HG03196 (cell line): Measurements from ENCODE around the gene UBA6.
"Not testable (repeated sequence)": the region's sequence is repeated elsewhere in the genome, so short reads cannot be mapped to it uniquely, and the experiment has no call there.

ENCODE experiments used
- ATAC-seq: cut with Tn5 transposase; IDR thresholded peaks from one replicate; pipeline ENCODE4 v1.9.1; 2021; ENCODE audit not compliant: unreplicated experiment

Gene UBA6

GRCh38 chr4:67674098-67674497 lies 26.9 kb downstream of the UBA6 start:
- no peak for ATAC-seq

DNA sequence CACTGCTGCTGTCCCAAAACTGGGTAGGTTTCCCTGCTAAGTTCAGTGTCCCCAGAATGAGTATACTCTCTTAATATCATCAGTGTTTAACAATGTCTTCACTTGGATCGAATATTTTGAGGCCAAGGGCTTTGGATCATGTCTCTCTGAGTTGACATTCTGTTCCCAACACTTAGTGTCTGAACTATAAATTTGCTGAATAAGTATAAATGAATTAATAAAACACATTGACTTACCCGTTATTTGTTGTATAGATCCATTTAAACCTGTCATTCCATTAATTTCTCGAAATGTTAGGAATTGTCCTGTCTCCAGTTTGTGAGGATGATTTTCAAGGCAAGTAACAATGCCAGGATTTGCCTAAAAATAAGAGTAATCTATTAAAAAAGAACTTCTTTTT lies 32.6 kb downstream of the UBA6 start:
- ATAC-seq = no peak

- ATAC-seq = no peak
Observed at GRCh38 chr4:67660418-67660817, 40.5 kb downstream of the UBA6 start.

DNA sequence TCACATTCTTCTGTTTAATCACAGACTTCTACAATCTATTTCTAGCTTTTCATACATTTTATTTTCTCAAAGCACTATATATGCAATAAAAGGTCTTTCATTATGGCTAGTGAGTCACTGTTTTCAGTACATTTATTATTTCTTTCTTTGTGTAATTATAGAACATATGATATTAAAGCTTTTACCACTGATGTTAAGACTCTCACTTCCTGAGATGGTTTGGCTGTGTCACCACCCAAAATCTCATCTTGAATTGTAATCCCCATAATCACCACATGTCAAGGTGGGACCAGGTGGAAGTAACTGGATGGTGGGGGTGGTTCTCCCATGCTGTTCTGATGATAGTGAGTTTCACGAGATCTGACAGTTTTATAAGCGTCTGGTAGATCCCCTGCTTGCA lies 41.9 kb downstream of the UBA6 start:
- no peak for ATAC-seq

GRCh38 chr4:67658302-67658701 lies 42.7 kb downstream of the UBA6 start:
- ATAC-seq = no peak

GRCh38 chr4:67651536-67651935 lies 49.4 kb downstream of the UBA6 start:
- no peak for ATAC-seq

DNA sequence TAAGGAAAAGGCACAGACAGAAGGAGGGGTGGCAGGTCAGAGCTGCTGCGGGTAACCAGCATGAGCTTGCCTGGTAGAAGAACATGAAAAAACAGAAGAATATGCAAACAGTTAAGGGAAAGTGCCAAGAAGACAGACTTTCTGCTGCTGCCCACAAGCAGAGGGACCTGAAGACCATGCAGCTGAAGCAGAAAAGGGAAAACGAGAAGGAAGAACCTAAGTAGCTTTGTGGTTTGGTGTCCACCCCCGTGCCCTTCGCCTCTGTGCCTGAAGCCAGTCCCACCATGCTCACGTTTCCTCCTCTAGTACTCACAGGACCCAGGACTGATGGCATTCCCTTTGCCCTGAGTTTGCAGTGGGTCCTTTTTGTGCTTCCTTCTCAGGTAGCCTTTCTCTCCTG lies 62.8 kb downstream of the UBA6 start:
- no peak for ATAC-seq

GRCh38 chr4:67636978-67637377 lies 64.0 kb downstream of the UBA6 start:
- not testable (repeated sequence) for ATAC-seq

GRCh38 chr4:67635331-67635730 lies 65.6 kb downstream of the UBA6 start:
- no peak for ATAC-seq

DNA sequence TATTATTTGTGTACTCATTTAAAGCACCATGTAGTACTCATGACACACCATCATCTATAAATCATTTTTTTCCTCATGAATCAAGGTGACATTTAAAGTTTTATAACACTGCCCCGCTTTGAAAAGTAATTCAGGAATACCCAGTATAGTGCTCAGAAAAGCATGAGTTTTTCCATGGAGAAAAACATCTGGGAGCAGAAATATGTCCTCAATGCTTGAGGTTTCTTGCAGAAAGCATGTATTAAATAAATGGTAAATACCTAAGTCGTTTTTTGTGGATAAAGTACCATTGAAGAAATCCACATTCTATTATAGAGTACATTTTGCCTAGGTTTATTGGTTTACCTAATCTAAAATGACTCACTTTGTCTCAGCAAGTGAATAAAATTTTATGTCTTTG lies 66.2 kb downstream of the UBA6 start:
- ATAC-seq = no peak

- ATAC-seq = no peak
Observed at GRCh38 chr4:67632492-67632891, 68.5 kb downstream of the UBA6 start.

DNA sequence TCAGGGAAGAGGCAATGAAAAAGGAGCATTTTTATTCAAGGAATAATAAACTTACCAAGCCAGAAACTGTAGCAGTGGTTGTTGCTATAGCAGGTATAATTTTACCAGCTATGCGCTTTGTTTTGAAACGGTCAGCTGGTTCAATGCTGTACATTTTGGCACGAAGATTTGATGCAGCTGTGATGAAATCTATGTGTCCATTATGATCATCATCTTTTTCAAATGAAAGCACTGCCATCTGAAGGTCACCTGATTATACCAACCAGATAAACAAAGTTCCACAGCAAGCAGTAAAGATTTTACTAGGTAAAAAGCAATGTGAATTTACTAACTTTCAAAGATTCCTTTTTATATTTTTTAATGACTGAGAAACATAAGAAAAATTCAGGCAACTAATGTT lies 76.0 kb downstream of the UBA6 start:
- ATAC-seq = no peak

DNA sequence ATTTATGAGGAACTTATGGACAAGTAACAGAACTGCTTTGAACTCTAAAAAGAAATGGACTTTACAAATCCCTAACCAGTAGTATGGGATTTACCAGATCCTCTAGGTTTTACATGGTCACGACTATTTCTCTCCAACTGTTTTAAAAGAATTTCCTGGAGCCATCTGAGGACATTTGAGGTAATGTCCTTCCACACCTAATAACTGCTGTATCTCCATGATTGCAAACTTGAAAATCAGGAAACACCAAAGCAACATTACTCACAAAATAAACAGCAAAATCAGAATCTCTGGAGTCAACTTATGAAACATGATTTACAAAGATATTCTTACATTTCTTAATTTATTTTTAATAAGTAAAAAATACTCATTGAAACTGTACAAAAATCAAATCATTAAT lies 84.5 kb downstream of the UBA6 start:
- ATAC-seq = no peak

GRCh38 chr4:67615119-67615518 lies 85.8 kb downstream of the UBA6 start:
- no peak for ATAC-seq

- no peak for ATAC-seq
Observed at GRCh38 chr4:67614186-67614585, 86.8 kb downstream of the UBA6 start.

DNA sequence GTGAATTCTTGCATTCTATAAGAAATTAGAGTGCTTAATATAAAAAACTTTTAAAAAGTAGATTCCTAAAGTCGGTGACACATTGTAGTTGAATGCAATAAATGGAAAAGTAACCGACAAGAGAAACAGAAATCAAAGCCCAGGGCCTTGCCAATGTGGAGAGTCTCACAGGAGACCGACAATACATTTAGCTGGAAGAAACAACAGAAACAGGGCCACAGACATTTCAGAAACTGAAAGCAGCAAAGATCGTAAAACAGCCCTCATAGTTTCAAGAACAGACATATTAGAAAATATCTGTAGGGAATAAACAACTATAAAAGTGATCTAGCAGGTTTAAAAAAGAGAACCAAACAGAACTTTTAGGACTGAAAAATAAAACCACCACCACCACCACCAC lies 92.9 kb downstream of the UBA6 start:
- no peak for ATAC-seq

DNA sequence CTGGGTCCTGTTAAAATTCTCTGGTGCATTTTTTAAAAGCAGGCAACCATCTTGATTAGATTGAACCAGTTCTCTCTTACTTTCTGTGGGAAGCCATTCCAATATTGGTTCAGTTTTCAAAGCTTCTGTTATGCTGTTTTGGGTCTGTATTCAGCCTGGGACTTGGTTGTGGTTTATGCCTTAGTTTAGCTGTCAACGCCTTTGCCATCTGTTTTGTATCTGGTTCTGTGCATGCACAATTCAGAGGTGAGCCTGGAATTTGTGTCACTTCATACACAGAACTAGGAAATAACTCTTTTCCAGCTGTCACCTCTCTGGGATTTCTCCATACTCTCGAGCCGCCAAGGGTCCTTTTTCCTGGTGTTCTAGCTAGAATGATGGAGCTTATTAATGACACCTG lies 96.2 kb downstream of the UBA6 start:
- ATAC-seq = no peak

GRCh38 chr4:67604029-67604381 lies 97.0 kb downstream of the UBA6 start:
- ATAC-seq = no peak

- ATAC-seq = no peak
Observed at GRCh38 chr4:67603310-67604028, 97.5 kb downstream of the UBA6 start.

- no peak for ATAC-seq
Observed at GRCh38 chr4:67593741-67594175, 107.2 kb downstream of the UBA6 start.

- no peak for ATAC-seq
Observed at GRCh38 chr4:67587156-67587555, 113.8 kb downstream of the UBA6 start.

GRCh38 chr4:67584496-67584895 lies 116.5 kb downstream of the UBA6 start:
- no peak for ATAC-seq

- ATAC-seq = no peak
Observed at GRCh38 chr4:67581913-67582312, 119.0 kb downstream of the UBA6 start.
